ENCODE results near the gene CLCA1.

The CLCA1 gene

DNA sequence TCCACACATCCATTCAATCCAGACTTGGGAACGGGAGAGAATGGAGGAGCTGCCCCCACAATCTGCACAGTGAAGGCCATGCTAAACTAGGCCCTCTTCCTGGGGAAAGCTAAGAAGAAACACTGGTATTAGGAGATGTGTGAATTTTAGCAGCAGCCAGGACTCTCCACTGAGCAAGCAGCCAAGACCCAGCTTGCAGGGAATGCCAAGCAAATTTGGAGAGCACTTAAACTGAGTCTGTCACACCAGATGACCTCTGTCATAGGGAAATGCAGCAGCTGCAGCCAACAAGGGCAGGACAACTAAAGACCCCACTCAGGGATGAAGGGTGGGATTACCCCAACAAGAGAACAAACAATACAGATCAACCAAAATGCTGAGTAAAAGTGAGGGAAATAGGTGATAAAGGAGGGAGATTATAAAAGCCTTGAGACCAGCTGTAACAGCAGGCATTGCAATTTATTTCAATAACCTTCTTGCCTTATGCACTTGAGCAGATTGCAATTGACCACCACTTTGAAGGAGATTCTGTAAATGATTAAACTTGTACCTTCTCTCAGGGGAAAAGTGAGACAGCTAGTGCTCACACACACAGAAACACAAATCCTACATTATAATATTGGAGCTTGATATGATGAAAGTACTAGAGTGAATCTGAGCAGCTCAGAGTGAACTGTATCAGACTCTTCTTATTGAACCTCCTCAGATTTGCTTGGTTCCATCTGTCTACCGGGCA lies 2.5 kb upstream of the CLCA1 start:
- no peak for DNase-seq

DNA sequence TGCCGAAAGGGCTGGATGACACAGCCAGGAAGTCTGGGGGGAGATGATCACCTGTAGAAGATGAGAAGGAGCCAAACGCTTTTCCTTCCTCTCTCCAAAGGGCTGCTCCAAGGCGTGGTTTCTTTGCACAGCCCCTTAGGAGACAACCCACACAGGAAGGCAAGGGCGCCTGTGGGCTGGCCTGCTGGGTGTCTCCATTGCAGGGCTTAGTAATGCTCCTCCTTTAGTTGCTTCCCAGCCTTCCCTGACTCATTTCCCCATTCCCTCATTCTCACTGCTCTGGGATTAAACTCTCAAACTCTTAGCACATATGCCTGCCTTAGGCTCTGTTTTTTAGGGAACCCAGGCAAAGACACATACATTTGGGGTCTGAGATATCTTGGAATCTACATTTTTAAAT lies 1.7 kb upstream of the CLCA1 start:
- no peak for DNase-seq

DNA sequence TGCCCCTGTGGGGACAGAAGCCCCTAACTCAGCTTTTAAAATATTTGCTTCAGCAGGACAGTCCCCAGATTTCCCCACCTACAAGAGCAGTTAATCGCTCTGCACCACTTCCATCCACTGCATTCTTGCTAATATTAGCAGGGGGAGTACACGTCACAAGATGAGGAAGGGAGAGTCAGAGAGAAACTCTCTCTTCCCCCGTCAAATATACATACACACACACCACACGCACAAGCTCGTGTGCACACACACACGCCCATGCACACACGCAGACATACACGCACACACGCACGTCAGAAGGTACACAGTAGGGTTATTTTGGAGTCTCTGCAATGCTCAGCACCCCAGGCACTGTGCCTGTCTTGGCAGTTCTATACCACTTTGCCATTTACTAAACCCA lies 2.1 kb downstream of the CLCA1 start:
- no peak for DNase-seq

DNA sequence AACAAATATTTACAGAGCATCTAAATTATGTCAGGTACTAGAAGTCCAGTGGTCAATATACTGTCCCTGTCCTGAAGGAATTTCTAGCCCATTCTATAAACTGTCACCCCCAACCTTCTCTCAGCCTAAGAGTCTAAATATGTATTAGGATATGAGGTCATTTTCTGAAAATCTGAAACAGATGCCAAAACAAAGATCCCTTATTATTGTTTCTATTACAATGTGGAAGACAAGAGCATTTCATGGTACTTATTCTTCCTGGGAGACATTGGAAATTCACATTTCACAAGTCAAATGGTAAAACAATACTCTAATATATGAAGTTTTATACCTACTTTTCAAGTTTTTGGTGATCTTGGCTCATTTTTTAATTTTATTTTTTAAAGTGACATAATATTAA lies 2.6 kb downstream of the CLCA1 start:
- DNase-seq = no peak

DNA sequence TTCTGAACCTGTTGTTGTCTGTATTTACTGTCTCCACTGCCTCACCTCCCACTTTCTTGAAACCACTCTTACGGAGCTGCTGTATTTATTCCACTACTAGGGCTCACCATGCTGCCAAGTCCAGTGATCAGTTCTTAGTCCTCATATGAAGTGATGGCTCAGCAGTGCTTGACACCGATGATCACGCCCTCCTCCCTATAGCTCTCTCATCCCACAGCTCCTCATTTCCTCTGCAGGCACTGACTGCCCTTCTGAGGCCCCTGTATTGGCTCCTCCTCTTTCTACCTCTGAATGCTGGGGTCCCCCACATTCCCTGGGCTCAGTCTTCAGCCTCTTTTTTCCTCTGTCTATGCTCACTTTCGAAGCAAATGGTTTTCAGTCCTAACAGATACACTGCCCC lies 3.4 kb downstream of the CLCA1 start:
- no peak for DNase-seq

DNA sequence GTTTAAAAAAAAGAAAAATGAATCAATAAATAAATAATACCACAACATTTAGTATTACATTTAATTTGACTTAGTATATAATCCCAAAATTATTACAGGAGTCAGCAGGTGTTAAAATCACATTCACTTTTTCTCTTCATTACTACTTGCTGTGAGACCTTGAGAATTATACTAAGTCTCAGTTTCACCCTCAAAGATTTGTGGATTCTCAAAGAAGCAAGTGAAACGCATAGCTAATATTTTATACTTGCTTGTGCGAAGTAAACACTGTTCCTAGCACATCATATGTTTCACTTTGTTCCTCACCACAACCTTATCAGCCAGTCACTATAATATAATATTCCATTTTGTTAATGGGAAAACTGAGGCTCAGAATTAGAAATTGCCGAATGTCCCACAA lies 4.0 kb downstream of the CLCA1 start:
- DNase-seq = no peak

DNA sequence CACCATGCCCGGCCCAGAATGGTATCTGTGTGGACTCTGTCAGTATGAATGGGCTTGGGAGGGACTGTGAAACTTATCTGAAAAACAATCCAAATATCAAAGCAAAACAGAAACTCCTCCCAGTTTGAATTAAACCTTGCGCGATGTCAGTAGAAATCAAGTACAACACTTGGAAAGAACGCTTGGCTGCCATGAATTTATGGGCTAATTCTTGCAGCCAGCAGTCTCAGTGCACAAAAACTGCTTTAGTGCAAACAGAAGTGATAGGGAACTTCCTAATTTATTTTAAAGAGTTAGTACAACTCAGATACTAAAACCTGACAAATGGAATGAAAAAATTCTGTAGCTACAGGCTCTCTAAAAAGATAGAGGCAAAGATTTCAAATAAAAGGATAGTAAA lies 8.5 kb downstream of the CLCA1 start:
- DNase-seq = no peak

DNA sequence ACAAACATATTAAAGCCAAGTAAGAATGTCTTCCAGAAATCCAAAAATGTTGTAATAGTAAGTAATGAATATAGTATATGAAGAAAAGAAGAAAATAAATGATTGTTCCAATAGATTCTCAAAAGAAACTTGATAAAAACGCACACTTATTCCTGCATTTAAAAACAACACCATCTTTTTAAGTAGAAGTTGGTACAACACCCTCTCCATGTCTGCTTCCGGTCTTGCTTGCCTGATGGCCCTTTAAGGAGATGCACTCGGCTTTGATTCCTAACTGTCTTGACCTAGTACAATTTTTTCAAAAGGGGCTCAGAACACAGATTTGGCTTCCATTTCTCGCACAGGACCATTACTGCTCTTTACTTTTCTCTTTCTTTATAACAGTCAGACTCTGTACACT lies 9.0 kb downstream of the CLCA1 start:
- DNase-seq = no peak

DNA sequence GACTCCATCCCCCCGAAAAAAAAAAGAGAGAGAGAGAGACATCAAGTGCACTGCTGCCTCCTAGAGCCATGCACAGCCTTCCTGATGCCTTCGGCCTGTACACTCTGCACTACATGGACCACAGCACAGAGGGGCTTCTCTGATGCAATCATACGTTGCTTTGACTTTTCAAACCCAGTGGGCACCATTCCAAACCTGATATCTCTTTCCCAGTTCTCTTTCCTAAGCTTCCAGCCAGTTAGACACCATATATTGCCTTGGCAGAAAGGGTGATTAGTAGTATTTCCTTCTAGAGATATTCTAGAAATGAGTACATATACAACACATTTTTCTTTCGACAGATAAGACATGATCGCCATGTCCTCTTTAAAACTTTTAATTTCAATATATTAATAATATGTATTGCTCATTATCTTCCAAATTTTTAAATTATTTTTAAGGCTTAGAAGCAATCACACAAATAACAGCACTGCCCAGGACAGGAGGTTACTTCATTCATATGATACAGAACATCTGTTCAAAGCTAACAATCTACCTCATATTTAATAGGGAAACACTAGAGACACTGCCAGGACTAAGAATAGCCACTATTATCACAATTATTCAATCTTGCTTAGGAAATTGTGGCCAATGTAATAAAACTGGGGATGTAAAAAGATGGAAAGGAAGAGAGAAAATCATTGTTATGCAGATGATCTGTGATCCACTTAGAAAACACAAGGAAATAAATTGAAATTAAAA lies 9.9 kb downstream of the CLCA1 start:
- DNase-seq = no peak

DNA sequence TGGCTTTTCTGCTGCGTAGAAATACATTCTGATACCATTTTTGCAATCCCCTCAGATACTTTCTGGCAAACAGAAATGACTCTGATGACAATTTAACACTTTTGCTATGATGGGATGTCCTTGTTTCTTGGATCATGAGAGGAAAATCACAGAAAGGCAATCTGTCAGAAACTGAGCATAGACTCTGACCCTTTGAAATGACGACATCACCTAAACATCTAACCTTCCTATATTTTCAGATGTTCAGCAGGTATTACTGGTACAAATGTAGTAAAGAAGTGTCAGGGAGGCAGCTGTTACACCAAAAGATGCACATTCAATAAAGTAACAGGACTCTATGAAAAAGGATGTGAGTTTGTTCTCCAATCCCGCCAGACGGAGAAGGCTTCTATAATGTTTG lies 13.2 kb downstream of the CLCA1 start:
- no peak for DNase-seq

DNA sequence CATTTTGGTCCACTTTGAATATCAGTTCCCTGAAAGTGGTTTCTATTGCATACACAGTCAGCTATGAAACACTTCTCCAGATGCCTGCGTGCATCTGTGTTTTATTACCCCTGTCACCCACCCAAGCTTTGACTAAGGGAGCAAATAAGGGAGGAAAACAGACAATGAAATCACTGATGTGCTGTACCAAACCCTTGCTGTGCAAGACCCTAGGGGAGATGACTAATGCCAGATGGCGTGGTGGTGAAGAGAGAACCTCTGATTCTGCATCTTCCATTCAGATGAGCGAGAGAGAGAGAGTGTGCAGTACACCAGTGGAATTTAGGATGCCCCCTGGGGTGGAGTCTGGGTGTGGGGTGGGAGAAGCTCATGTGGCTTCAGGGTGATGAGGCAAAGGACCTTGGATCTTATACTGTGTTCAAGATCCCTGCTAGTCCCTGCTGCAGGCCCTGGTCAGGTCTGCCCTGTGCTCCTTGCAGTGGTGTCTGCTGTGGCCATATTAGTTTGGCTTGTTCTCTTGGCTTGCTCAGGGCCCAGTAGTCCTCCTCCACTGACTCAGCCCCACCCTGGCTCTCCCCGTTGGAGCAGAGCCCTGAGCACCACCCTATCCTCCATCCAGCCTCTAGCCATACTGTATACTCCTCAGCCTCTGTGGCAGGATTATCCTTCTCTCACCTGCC lies 18.5 kb downstream of the CLCA1 start:
- DNase-seq = peak; percentile 8

DNA sequence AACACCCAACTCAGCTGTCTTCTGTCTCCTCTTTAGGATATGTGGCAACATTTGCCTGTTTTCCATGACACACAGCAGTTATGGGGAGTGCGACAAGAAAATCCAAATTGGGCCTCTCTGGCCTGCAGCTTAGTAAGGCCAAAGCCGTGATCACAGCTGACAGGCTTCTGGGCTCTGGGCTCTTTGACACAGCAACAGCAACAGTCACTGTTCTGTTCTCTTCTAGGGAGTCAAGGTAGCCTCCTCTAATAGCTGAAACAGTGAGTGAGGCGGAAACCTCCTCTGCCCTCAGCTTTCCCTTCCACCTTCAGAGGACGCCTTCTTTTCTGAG lies 19.0 kb downstream of the CLCA1 start:
- DNase-seq = no peak

DNA sequence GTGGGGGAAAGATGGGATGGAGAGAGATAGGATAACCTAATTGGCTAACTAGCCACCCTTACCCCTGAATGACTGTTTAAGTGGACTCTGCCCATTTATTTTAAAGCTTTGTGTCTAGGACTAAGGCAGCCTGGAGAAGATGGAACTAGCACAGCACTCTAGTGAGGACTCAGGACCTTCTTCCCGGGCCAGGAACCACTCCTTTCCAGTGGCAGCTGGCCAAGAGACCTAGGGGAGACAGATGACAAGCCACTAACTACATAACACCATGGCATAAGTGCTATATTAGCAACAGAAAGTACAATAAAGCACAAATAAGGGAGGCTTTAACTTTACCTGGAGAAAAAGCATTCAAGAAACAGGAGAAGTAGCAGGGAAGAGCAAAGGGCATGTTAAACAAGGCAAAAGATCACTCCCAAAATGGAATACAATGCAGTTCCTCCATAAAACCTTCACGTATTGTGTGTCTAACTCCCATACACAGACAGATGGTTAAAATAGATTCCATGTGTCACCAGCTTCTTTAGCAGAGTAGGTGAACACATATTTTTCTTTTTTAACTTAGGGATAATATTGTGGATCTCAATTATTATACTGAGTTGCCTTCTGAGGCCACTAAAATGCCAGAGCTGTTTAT lies 20.6 kb downstream of the CLCA1 start:
- DNase-seq = no peak

DNA sequence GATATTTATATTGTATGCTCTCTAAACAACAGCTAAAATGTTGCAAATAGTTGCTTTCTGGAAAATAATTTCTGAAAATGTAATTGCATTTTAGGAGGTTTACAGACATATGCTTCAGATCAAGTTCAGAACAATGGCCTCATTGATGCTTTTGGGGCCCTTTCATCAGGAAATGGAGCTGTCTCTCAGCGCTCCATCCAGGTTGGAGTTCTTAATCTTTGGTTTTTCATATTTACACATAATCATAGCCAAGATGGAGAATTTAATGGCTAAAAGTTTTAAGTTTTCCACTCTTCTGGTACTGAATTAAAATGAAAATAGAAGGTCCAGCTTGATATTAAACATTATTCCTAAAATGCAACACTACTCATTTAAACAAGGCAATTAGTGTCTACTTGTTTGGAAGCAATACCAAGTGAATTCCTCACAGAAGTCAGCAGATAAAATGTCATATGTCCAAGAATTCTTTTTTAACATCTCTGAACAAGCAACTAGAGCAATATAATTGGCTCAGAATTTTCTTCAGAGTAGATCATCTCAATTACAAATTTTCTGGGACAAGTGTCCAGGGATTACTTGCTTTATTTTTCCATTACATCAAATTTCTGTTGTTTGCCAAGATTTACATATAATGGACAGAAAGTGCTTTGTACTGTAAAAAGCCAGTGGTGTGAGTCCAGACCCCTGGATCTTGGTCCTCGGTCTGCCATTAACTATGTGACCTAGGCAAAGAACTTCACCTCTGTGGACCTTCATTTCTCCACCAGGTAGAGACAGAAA lies 22.6 kb downstream of the CLCA1 start:
- DNase-seq = no peak

DNA sequence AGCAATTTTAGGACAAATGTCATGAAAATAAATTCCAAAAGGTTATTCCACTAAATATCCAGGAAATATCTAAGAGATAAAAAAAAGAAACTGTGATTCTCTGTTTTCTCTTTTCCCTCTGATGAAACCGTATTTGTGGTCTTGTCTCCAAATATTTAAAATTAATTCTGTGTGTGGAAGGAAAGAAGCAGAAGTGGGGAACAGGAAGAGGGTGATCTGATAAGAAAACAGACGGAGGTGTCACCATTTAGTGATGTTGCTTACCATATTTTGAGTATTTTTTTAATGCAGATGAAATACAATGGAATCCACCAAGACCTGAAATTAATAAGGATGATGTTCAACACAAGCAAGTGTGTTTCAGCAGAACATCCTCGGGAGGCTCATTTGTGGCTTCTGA lies 29.6 kb downstream of the CLCA1 start:
- no peak for DNase-seq

DNA sequence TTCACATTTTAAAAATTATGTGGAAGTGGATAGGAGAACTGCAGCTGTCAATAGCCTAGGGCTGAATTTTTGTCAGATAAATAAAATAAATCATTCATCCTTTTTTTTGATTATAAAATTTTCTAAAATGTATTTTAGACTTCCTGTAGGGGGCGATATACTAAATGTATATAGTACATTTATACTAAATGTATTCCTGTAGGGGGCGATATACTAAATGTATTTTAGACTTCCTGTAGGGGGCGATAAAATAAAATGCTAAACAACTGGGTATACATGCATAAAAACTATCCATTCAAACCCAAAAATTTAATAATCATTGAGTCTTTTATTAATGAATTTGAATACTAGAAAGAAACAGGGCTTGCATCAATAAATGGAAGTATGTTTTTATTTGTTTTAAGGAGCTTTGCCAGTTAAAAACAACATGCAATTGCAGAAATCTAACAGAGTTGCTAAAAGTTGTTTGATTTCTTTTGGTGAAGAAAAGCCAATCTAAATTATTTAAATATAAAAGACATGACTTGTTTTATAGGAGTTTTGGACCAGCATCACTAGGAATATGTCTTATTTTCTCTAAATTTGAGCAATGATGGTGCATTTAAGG lies 31.4 kb downstream of the CLCA1 start:
- DNase-seq = peak; percentile 71

DNA sequence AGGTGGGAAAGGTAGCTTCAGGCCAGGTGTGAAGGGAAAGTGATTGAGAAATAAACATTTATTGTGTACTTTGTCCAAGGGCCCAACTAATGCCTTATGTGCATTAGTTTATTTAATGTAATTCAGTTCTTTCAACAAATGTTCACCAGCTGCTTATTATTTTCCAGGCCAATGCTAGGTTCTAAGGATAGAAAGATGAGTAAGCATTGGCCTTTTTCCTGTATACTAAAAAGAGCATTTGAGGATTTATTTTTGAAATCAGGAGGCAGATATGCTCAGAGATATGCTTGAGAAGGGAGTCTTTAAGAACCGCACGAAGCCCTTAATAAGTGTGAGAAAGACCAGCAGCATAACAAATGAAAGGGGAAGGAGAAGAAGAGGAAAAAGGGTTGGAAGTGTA lies 32.0 kb downstream of the CLCA1 start:
- DNase-seq = no peak

DNA sequence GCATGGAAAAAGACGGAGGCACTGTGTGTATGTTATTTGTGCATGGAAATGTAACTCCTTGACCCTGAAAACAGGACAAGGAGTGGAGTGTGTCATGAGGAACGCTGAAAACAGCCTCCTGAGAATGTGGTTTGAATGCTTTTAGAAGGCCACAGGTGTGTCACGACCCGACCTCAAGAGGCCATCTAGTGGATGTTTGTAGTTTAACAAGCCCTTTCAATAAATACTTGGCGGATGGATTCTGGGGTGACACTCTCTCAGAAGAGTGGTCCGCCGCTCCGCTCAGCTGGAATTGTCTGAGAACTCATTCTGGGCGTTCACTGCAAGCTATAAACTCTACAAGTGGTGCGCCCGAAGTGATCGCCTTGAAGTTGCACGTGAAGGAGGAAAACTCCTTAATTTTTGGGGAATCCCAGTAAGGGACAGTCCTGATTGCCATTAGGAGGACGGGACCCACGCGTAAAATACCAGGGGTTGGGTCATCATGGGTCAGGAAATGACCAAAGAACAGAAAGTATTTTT lies 33.5 kb downstream of the CLCA1 start:
- DNase-seq = peak; percentile 53

DNA sequence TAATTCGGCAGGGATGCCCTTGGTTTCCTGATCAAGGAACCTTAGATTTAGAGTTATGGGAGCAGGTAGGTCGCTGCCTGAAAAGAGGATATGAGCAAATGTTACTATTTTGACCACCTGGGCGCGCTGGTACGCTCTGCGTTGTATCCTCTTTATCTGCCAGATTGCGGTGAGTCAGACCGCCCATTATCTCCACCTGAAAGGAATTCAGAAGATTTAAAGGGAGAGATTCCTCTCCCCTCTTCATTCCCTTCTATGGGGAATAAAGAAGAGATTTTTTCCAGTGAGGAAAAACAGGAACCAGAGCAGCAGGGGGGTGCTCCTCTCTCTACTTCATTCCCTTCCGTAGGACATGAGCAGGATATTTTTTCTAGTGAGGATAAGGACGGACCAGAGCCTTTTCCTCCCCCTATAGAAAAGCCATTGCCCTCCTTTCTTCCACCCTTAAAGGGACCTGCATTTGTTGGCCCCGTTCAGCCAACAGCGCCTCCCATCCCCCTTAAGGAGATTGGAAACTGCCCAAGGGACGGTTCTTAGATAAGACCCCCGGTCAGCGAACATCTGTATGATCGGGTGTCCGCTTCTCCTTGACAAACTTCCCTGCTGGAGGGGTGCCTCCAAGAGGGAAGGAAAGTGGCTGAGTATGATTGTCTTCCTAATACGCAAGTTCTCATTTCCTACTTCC lies 34.1 kb downstream of the CLCA1 start:
- DNase-seq = peak; percentile 66

DNA sequence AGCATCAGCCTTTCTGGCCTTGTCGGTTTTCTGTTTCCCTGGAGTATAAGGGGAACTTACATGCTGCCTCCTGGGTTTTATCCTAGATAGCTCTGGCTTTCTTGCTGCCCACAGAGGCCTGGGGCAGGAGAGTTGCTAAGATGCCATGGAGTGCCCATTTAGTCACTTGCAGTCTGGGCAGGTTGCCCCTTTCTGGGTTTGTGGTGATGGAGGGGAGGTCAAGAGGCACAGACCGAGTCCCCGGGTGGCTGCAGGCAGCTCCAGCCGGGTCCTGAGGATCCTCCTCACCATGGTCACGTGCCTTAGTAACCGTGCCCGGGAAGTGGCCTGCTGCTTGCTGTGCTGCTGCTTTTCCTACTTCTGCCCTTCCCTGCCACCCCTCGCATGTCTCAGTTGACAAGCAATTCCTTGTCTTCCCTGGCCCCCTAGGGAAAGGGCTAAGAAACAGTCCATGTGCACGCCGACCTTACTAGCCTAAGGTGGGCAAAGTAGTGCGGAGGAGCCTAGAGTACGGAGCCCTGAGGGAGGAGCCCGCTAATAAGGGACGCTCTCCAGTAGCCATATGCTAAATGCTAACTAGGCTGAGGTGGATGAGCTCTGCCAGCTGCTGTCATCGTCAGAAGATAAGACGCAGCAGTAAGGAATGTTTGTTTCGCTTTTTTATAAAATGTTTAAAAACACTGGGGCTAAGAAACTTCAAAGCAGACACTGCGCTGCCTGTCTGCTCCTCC lies 34.8 kb downstream of the CLCA1 start:
- DNase-seq = peak; percentile 52

DNA sequence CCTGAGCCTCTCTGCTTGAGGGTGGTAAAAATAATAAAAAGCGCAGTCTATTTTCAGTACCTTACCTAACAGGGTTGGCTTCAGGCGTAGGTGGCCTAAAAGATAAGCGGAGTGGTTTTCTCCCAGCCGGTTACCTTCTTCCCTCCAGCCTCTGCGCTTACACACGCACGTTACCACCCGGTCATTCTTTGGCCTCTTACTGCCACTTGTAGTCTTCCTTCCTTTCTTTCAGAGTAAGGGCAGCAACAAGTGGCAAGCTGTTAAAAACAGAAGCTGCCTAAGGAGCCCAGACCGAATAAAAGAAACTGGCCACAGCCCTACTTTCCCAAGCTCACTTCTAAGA lies 35.4 kb downstream of the CLCA1 start:
- DNase-seq = no peak

Data from NCI-H146 (cell line).